ENCODE measurements around the gene KCNJ5.

KCNJ5 gene

GRCh38 chr11:128957202-128957482 is 66.0 kb downstream of the KCNJ5 start:
- ATAC-seq = peak; percentile 21; the same call in 2 of the 3 replicates
- no peak for TF ChIP-seq ZNF565 (CRISPR knock-in tag; conservative IDR thresholded peaks at IDR 0.05; ENCODE audit: low read depth)

- TF ChIP-seq ZNF565 (CRISPR knock-in tag; conservative IDR thresholded peaks at IDR 0.05; ENCODE audit: low read depth) (no peak), ESRRG (CRISPR knock-in tag; IDR thresholded peaks at IDR 0.05) (no peak), ISL1 (CRISPR knock-in tag; IDR thresholded peaks at IDR 0.05) (no peak)
- ATAC-seq = no peak
These were observed 70.5 kb downstream of the KCNJ5 start for GRCh38 chr11:128961645-128962044.

GRCh38 chr11:128962896-128963295 is 71.7 kb downstream of the KCNJ5 start:
- TF ChIP-seq ZNF70 (CRISPR knock-in tag; IDR thresholded peaks at IDR 0.05) = no peak

DNA sequence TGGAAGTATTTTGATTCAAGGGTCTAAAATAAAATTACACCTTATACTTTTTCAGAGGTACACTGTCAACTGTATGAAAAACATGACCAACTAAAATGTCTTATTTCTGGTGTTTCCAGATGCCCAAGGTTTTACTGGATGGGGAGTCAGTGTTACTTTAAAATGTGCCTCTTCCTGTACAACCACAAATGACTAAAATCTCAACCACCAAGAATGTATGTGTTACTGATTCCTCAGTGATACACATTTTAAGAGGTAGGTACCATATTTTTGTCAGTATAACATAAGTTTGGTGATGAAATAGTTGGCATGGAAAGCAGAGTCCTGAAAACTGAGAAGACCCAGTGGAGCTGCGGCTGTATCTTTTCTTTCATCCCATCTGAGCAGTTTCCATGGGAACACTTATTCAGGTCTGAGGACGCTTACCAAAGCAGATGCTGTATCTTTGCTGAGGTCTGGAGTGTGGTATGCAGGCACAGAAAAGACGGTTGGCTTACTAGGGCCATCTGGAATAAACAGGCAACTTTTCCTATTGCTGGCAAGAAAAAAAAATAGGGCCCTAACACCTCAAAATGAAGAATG is 72.7 kb downstream of the KCNJ5 start:
- no peak for ATAC-seq
- TF ChIP-seq TOX (CRISPR knock-in tag; IDR thresholded peaks at IDR 0.05; ENCODE audit: borderline replicate concordance) = no peak
- TF ChIP-seq ESRRG (CRISPR knock-in tag; IDR thresholded peaks at IDR 0.05) = no peak
- no peak for TF ChIP-seq RARB (CRISPR knock-in tag; IDR thresholded peaks at IDR 0.05)
- no peak for TF ChIP-seq ARNTL (CRISPR knock-in tag; IDR thresholded peaks at IDR 0.05; ENCODE audit: borderline replicate concordance, low read depth)
- no peak for TF ChIP-seq ZC3H10 (CRISPR knock-in tag; IDR thresholded peaks at IDR 0.05)
- no peak for TF ChIP-seq ZNF8 (CRISPR knock-in tag; IDR thresholded peaks at IDR 0.05)

More at GRCh38 chr11:128962896-128963295, 71.7 kb downstream of the KCNJ5 start:
- no peak for ATAC-seq

- TF ChIP-seq, protein P1, sequence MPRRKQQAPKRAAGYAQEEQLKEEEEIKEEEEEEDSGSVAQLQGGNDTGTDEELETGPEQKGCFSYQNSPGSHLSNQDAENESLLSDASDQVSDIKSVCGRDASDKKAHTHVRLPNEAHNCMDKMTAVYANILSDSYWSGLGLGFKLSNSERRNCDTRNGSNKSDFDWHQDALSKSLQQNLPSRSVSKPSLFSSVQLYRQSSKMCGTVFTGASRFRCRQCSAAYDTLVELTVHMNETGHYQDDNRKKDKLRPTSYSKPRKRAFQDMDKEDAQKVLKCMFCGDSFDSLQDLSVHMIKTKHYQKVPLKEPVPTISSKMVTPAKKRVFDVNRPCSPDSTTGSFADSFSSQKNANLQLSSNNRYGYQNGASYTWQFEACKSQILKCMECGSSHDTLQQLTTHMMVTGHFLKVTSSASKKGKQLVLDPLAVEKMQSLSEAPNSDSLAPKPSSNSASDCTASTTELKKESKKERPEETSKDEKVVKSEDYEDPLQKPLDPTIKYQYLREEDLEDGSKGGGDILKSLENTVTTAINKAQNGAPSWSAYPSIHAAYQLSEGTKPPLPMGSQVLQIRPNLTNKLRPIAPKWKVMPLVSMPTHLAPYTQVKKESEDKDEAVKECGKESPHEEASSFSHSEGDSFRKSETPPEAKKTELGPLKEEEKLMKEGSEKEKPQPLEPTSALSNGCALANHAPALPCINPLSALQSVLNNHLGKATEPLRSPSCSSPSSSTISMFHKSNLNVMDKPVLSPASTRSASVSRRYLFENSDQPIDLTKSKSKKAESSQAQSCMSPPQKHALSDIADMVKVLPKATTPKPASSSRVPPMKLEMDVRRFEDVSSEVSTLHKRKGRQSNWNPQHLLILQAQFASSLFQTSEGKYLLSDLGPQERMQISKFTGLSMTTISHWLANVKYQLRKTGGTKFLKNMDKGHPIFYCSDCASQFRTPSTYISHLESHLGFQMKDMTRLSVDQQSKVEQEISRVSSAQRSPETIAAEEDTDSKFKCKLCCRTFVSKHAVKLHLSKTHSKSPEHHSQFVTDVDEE (CRISPR knock-in tag; IDR thresholded peaks at IDR 0.05) = no peak
- TF ChIP-seq TCF4 (CRISPR knock-in tag; IDR thresholded peaks at IDR 0.05; ENCODE audit: borderline replicate concordance) (no peak), PPARA (CRISPR knock-in tag; IDR thresholded peaks at IDR 0.05; ENCODE audit: borderline replicate concordance) (no peak), ISL1 (CRISPR knock-in tag; IDR thresholded peaks at IDR 0.05) (no peak), ARNTL (CRISPR knock-in tag; IDR thresholded peaks at IDR 0.05; ENCODE audit: borderline replicate concordance, low read depth) (no peak), SNAI2 (CRISPR knock-in tag; IDR thresholded peaks at IDR 0.05) (no peak), TOX (CRISPR knock-in tag; IDR thresholded peaks at IDR 0.05; ENCODE audit: borderline replicate concordance) (no peak), ESRRG (CRISPR knock-in tag; IDR thresholded peaks at IDR 0.05) (no peak), ZNF8 (CRISPR knock-in tag; IDR thresholded peaks at IDR 0.05) (no peak), ZFP30 (CRISPR knock-in tag; IDR thresholded peaks at IDR 0.05) (no peak), BACH2 (CRISPR knock-in tag; IDR thresholded peaks at IDR 0.05; ENCODE audit: borderline replicate concordance) (no peak), ZC3H10 (CRISPR knock-in tag; IDR thresholded peaks at IDR 0.05) (no peak), RARB (CRISPR knock-in tag; IDR thresholded peaks at IDR 0.05) (no peak), ZFP3 (CRISPR knock-in tag; IDR thresholded peaks at IDR 0.05) (no peak)
- TF ChIP-seq, protein P2, sequence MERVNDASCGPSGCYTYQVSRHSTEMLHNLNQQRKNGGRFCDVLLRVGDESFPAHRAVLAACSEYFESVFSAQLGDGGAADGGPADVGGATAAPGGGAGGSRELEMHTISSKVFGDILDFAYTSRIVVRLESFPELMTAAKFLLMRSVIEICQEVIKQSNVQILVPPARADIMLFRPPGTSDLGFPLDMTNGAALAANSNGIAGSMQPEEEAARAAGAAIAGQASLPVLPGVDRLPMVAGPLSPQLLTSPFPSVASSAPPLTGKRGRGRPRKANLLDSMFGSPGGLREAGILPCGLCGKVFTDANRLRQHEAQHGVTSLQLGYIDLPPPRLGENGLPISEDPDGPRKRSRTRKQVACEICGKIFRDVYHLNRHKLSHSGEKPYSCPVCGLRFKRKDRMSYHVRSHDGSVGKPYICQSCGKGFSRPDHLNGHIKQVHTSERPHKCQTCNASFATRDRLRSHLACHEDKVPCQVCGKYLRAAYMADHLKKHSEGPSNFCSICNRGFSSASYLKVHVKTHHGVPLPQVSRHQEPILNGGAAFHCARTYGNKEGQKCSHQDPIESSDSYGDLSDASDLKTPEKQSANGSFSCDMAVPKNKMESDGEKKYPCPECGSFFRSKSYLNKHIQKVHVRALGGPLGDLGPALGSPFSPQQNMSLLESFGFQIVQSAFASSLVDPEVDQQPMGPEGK (CRISPR knock-in tag; IDR thresholded peaks at IDR 0.05; ENCODE audit: borderline replicate concordance) = no peak
- TF ChIP-seq, protein P3, sequence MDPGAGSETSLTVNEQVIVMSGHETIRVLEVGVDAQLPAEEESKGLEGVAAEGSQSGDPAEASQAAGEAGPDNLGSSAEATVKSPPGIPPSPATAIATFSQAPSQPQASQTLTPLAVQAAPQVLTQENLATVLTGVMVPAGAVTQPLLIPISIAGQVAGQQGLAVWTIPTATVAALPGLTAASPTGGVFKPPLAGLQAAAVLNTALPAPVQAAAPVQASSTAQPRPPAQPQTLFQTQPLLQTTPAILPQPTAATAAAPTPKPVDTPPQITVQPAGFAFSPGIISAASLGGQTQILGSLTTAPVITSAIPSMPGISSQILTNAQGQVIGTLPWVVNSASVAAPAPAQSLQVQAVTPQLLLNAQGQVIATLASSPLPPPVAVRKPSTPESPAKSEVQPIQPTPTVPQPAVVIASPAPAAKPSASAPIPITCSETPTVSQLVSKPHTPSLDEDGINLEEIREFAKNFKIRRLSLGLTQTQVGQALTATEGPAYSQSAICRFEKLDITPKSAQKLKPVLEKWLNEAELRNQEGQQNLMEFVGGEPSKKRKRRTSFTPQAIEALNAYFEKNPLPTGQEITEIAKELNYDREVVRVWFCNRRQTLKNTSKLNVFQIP (CRISPR knock-in tag; IDR thresholded peaks at IDR 0.05; ENCODE audit: borderline replicate concordance, low read depth) = no peak
- TF ChIP-seq, protein P4, sequence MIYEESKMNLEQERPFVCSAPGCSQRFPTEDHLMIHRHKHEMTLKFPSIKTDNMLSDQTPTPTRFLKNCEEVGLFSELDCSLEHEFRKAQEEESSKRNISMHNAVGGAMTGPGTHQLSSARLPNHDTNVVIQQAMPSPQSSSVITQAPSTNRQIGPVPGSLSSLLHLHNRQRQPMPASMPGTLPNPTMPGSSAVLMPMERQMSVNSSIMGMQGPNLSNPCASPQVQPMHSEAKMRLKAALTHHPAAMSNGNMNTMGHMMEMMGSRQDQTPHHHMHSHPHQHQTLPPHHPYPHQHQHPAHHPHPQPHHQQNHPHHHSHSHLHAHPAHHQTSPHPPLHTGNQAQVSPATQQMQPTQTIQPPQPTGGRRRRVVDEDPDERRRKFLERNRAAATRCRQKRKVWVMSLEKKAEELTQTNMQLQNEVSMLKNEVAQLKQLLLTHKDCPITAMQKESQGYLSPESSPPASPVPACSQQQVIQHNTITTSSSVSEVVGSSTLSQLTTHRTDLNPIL (CRISPR knock-in tag; IDR thresholded peaks at IDR 0.05; ENCODE audit: low read depth) = no peak
- TF ChIP-seq, protein P5, sequence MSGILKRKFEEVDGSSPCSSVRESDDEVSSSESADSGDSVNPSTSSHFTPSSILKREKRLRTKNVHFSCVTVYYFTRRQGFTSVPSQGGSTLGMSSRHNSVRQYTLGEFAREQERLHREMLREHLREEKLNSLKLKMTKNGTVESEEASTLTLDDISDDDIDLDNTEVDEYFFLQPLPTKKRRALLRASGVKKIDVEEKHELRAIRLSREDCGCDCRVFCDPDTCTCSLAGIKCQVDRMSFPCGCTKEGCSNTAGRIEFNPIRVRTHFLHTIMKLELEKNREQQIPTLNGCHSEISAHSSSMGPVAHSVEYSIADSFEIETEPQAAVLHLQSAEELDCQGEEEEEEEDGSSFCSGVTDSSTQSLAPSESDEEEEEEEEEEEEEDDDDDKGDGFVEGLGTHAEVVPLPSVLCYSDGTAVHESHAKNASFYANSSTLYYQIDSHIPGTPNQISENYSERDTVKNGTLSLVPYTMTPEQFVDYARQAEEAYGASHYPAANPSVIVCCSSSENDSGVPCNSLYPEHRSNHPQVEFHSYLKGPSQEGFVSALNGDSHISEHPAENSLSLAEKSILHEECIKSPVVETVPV (CRISPR knock-in tag; IDR thresholded peaks at IDR 0.05) = no peak
- no peak for ATAC-seq
These were observed 73.3 kb downstream of the KCNJ5 start for GRCh38 chr11:128964463-128964930.
